GM03348 (cell line): Measurements from ENCODE around the gene NEGR1.
A peak's percentile ranks its signal among the peaks of the same experiment; 100 is the strongest.

Source experiments
- DNase-seq: peaks from one replicate; pipeline ENCODE4 v3.0.0; 2012; ENCODE audit warnings: low spot score

Gene NEGR1

DNA sequence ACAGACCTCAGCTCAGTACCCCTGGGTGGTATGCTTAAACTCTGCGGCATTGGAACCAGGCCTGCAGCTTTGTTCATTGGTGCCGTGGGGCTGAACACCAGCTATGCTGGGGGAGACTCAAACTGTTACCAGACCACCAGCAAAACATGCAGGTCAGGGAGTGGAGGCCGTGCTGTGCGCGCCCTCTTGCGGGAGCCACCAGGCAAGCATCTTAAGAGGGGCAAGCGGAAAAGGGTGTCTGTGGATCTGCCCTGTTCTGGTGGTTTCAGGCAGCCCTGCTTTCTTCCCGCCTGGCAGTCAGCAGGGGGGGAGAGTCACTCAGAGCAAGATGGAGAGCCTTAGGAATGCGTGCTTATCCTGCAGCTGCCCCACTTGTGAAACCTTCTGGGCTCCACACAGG, 924.6 kb downstream of the NEGR1 start:
- DNase-seq, result no peak

DNA sequence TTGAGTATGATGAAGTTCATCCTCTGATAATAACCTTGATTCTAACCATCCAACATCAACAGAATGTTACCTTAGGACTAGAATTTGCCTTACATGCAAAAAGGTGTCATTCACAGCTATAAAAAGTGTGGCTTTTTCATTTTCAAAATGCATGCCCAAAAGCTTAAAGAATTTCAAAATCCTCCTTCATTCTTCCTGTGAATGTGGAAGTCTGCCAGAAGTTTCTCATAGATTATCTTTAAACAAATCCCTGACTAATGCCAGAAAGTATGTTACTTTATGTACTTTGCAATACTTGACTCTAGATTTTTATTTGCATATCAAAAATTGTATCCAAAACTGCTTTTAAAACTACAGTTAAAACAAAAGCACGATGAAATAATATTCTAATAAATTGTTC, 930.9 kb downstream of the NEGR1 start:
- DNase-seq, result peak; percentile 44

DNA sequence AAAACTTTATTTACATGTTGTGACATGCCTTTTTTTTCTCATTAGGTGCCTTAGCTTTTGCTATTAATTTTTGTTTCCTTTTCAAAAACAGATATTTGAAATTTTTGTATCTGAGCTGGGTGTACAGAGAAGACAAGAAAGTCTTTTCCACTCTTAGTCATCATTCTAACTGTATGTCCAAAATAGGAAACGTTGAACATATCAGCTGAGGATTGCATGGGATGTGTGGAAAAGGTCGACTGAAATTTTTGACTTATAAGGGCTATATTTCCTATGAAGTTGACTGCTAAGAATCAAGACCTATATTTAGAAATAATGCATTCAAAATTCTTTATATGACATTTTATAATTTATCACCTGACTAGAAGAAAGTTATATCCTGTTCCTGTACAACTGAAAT, 931.5 kb downstream of the NEGR1 start:
- no peak for DNase-seq

GRCh38 chr1:71350330-71350729, 932.0 kb downstream of the NEGR1 start:
- no peak for DNase-seq
